ENCODE data around the gene CCDC85A.

The CCDC85A gene

GRCh38 chr2:56167616-56168562, 15.9 kb upstream of the CCDC85A start:
- Histone ChIP-seq H3K9me2 (replicated peaks; ENCODE audit: insufficient read depth, low read length) (no peaks in the 10 kb centered on the region), H3F3A (ENCODE audit: insufficient read depth, low read length) (no peaks in the 10 kb centered on the region), H3K9me3 (replicated peaks; ENCODE audit: insufficient read depth, low read length) (no peaks in the 10 kb centered on the region), H4K20me1 (ENCODE audit: insufficient read depth, low read length) (no peaks in the 10 kb centered on the region), H3K4me1 (ENCODE audit: low read length) (no peaks in the 10 kb centered on the region), H3K36me3 (replicated peaks; ENCODE audit: insufficient read depth, low read length) (no peaks in the 10 kb centered on the region), H3K4me2 (ENCODE audit: low read depth, low read length) (no peak overlapping the region), H3K79me2 (ENCODE audit: low read length) (no peaks in the 10 kb centered on the region), H3K27ac (ENCODE audit: low read length) (no peak overlapping the region), H3K27me3 (replicated peaks; ENCODE audit: insufficient read depth, low read length) (no peaks in the 10 kb centered on the region), H3K4me3 (ENCODE audit: low read length) (no peak overlapping the region), H3K9ac (ENCODE audit: low read length) (no peak overlapping the region), H2AFZ (ENCODE audit: low read length) (no peak overlapping the region)
- no peak for TF ChIP-seq EZH2 (optimal IDR thresholded peaks at IDR 0.05; ENCODE audit: low read depth, low read length)
- TF ChIP-seq EZH2phosphoT487 (IDR thresholded peaks at IDR 0.05; ENCODE audit: low read length) = no peak
- no peak for DNase-seq

GRCh38 chr2:56169521-56169920, 14.3 kb upstream of the CCDC85A start:
- no peak overlapping the region for H3K4me3 ChIP-seq (ENCODE audit: low read length)
- H3F3A ChIP-seq (ENCODE audit: insufficient read depth, low read length) = no peaks in the 10 kb centered on the region
- H3K79me2 ChIP-seq (ENCODE audit: low read length) = no peaks in the 10 kb centered on the region
- H3K27me3 ChIP-seq (replicated peaks; ENCODE audit: insufficient read depth, low read length) = no peaks in the 10 kb centered on the region
- DNase-seq = no peak
- no peaks in the 10 kb centered on the region for H3K9me3 ChIP-seq (replicated peaks; ENCODE audit: insufficient read depth, low read length)
- H3K9me2 ChIP-seq (replicated peaks; ENCODE audit: insufficient read depth, low read length) = no peaks in the 10 kb centered on the region
- no peaks in the 10 kb centered on the region for H3K36me3 ChIP-seq (replicated peaks; ENCODE audit: insufficient read depth, low read length)
- no peaks in the 10 kb centered on the region for H3K4me1 ChIP-seq (ENCODE audit: low read length)
- H2AFZ ChIP-seq (ENCODE audit: low read length) = no peak overlapping the region
- H3K9ac ChIP-seq (ENCODE audit: low read length) = no peak overlapping the region
- H3K27ac ChIP-seq (ENCODE audit: low read length) = no peak overlapping the region
- no peak overlapping the region for H3K4me2 ChIP-seq (ENCODE audit: low read depth, low read length)
- H4K20me1 ChIP-seq (ENCODE audit: insufficient read depth, low read length) = no peaks in the 10 kb centered on the region
- no peak for TF ChIP-seq EZH2phosphoT487 (IDR thresholded peaks at IDR 0.05; ENCODE audit: low read length)
- no peak for TF ChIP-seq EZH2 (optimal IDR thresholded peaks at IDR 0.05; ENCODE audit: low read depth, low read length)
- no peak for TF ChIP-seq CTCF (IDR thresholded peaks at IDR 0.05; ENCODE audit: low read length)

- H3K9me3 ChIP-seq (replicated peaks; ENCODE audit: insufficient read depth, low read length) = no peaks in the 10 kb centered on the region
- DNase-seq = no peak
- H3K4me2 ChIP-seq (ENCODE audit: low read depth, low read length) = no peak overlapping the region
Measured at GRCh38 chr2:56170504-56170903, 13.3 kb upstream of the CCDC85A start.

More at GRCh38 chr2:56170504-56170903, 13.3 kb upstream of the CCDC85A start:
- no peaks in the 10 kb centered on the region for H4K20me1 ChIP-seq (ENCODE audit: insufficient read depth, low read length)
- H3K4me3 ChIP-seq (ENCODE audit: low read length) = no peak overlapping the region
- H2AFZ ChIP-seq (ENCODE audit: low read length) = no peak overlapping the region
- H3K9ac ChIP-seq (ENCODE audit: low read length) = no peak overlapping the region
- TF ChIP-seq CTCF (IDR thresholded peaks at IDR 0.05; ENCODE audit: low read length) = no peak
- no peak for TF ChIP-seq EZH2 (optimal IDR thresholded peaks at IDR 0.05; ENCODE audit: low read depth, low read length)
- TF ChIP-seq EZH2phosphoT487 (IDR thresholded peaks at IDR 0.05; ENCODE audit: low read length) = no peak
- H3K27ac ChIP-seq (ENCODE audit: low read length) = no peak overlapping the region
- no peaks in the 10 kb centered on the region for H3K9me2 ChIP-seq (replicated peaks; ENCODE audit: insufficient read depth, low read length)
- H3F3A ChIP-seq (ENCODE audit: insufficient read depth, low read length) = no peaks in the 10 kb centered on the region
- H3K79me2 ChIP-seq (ENCODE audit: low read length) = no peaks in the 10 kb centered on the region
- H3K27me3 ChIP-seq (replicated peaks; ENCODE audit: insufficient read depth, low read length) = no peaks in the 10 kb centered on the region
- no peaks in the 10 kb centered on the region for H3K36me3 ChIP-seq (replicated peaks; ENCODE audit: insufficient read depth, low read length)
- no peaks in the 10 kb centered on the region for H3K4me1 ChIP-seq (ENCODE audit: low read length)

Data from MM.1S (cell line).